LNCAP (cell line): ENCODE measurements around the gene SSH3.

Experiments used
- CTCF ChIP-seq: fragments of 450-650 bp; IDR thresholded peaks from 2 replicates; pipeline ENCODE4 v1.5.1; 2017; ENCODE audit warnings: mild to moderate bottlenecking

SSH3 gene

GRCh38 chr11:67349457-67349856 is 46.1 kb downstream of the SSH3 start:
- TF ChIP-seq CTCF, result no peak

DNA sequence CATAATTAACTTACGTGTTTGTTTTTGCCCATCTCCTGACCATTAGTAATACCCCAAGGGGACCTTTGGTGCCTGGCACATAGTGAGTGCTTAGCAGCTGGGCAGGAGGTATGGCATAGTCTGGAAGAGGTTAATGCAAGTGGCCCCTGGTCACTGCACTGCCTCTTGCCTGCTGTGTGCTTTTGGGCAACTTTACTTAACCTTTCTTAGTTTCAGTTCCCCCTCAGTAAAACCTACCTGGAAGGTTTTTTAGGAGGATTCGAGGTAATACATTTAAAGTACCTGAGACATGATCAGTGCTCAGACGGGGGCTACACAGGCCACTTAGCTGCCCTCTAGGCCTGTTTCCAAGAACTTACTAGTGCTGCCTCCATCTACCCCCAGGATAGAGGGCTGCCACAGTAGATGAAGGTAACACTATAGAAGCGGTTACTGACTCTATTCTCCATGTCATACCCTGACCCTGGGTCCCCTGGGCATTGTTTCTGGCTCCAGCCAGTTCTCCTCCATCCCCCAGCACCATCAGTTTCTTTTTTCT is 46.7 kb downstream of the SSH3 start:
- TF ChIP-seq CTCF, result no peak

GRCh38 chr11:67351275-67352005 is 48.1 kb downstream of the SSH3 start:
- peak; percentile 91 for TF ChIP-seq CTCF

GRCh38 chr11:67352546-67353316 is 49.4 kb downstream of the SSH3 start:
- no peak for TF ChIP-seq CTCF

DNA sequence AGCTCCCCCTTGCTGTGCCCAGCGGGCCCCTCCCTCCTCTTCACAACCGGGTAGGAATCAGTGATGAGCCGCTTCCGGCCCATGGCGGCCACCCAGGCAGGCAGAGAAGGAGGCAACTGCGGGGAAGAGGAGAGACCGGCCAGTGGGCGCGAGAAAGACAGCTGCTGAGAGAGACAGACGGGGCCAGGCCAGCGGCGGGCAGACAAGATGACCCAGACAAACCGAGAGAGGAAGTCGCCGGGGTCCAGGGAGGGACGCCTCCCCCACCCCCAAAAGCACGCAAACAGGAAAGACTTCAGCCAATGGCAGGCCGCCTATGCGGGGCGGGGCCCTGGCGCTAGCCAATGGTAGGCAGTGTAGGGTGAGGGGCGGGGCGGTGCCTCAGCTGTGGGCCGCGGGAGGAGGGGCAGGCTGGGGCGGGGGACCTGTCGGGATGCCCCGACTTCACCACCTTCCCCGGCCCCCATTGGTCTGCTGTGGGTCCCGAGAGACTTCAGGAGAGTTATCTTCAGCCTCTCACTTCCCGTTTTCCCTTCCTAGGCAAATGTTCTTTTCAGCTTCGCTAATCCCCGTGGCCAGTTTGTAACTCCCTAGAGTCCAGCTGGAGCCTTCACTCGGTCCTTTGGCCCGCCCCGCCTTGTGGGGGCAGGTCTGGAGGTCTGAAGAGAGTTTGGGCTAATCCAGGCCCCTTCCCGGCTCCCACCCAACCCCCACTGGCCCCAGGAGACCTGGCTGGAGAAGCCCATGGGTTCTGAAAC is 50.2 kb downstream of the SSH3 start, which contains the start of gene POLD4:
Gene POLD4 (minus strand): TSS at position 230 of the 758 bp plus-strand sequence. CDS start 147 bp downstream, at position 83.
- no peak for TF ChIP-seq CTCF

DNA sequence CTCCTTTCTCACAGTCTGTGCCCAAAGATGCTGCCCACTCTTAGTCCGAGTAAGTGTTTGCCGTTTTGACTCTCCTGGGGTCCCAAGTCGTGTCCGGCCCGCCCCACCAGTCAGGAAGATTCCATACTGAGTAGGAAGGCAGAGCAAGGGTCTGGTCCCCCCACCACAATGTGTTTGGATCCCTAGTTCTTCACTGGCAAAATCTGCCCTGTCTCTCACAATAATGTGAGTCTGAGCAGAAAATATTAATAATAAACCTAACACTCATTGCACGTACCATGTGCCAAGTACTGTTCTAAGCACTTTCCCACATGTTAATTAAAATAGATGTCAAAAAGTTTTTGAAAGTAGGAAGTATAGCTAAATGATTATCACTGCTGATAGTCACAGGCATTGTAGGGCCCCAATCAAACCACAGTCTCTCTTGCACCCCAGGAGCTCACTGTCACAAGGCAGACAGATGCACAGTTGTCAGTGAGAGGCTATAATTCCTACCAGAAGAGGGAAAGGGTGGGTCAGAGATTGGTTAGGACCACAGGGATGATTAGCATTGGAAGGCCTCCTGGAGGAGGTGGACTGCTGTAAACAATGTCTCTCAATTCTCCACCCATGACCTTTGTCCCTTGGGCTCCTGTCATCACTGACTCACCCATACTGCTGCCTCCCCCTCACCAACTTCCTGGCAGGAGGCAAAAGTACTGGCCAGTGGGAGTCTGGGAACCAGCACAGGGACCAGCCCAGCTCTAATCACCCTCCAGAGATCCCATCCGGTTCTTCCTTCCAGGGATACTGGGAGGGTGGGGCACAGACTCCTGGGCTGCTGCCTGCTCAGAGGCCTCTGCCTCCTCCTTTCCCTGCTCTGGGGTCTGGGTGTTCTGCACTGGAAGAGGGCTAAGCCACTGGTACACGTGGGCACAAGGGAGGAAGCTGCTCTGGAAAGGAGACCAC is 51.0 kb downstream of the SSH3 start:
- no peak for TF ChIP-seq CTCF
